Measurements from ENCODE around the gene ZFYVE28. TPM values are rescaled to one million over a fixed set of nuclear protein-coding genes. Genes with fewer than 3 reads are reported as not detected.

ZFYVE28 gene
- total and polyA plus RNA-seq, 2 of the 8 experiments (the other 6 are each of a cell fraction or from before 2014, with no cell fraction given), result 1.7 to 4.9 TPM

DNA sequence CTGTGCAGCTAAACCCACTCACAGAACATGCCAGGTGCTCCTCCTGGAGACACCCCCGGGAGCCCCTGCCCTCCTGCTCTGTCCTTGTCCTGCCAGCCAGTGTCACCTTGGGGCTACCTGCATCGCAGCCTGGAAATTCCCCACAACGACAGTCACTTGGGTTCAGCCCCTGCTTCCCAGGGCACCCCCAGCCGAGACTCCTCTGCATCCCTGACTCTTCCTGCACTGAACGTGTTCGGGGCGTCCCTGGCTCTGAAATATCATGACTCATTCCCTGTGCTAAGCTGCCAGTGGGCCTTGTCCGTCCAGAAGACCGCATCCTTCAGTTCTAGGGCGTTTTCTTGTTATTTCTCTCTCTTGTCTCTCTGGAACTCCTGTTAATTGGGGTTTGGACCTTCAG lies 6.1 kb upstream of the ZFYVE28 start:
- no peak overlapping the region for H2AFZ ChIP-seq (ENCODE audit: low read length)

More for the DNA sequence above, 6.1 kb upstream of the ZFYVE28 start:
- CTCF ChIA-PET (ENCODE audit: partially characterized antibody), result interaction anchor here (1.0 to 2.1 kb wide), 4 partner anchors 10 to 40 kb away, joined by 3 to 5 read pairs (median 3); no protein-coding TSS in a partner anchor
- H3K9ac ChIP-seq (replicated peaks in 1 of 4; ENCODE audit: extremely low read depth in 1 of 4, low read depth in 3 of 4, low read length in 3 of 4), result no peak overlapping the region
- H3K4me3 ChIP-seq (ENCODE audit: extremely low read depth in 1 of 4, insufficient read depth in 2 of 4, low read depth in 3 of 4, low read length in 4 of 4), result no peak overlapping the region
- no peak for FAIRE-seq
- POLR2A ChIA-PET (ENCODE audit: partially characterized antibody), result no interaction called here
- WGBS, 2 experiments (ENCODE audit: extremely low coverage in 1 of 2, insufficient coverage in 1 of 2, insufficient read length in 1 of 2, insufficient replicate concordance in 2 of 2, low coverage in 1 of 2, low lambda C conversion rate in 2 of 2, missing lambda C conversion rate in 1 of 2), result 79% methylated on average over 10 of the region's 10 CpGs; no CpG with 5 or more reads in 1 of the 2 experiments
- H3K4me1 ChIP-seq (replicated peaks in 1 of 4; ENCODE audit: control insufficient read depth in 3 of 4, insufficient read depth in 4 of 4, low read length in 3 of 4), result peaks cover 0 to 12% (median 4%) of the 10 kb centered on the region in 4 experiments; a peak in 5 of 7 replicates
- no peak overlapping the region for H3K27ac ChIP-seq (ENCODE audit: low read depth, low read length)
- DNase-seq (ENCODE audit: low read depth in 1 of 2, low spot score in 2 of 2), result no peak
- H2AK5ac ChIP-seq (ENCODE audit: low read depth, low read length), result peak overlapping the region; percentile 24; the same call in 1 of the 2 replicates
- H3K79me2 ChIP-seq (ENCODE audit: control insufficient read depth in 1 of 2, insufficient read depth in 2 of 2, low read length in 2 of 2), result no peaks in the 10 kb centered on the region
- H3K56ac ChIP-seq (replicated peaks; ENCODE audit: insufficient read length, low read depth, low read length), result no peak overlapping the region
- H3K14ac ChIP-seq (ENCODE audit: insufficient read length), result no peak overlapping the region
- H4K20me1 ChIP-seq (replicated peaks in 1 of 2; ENCODE audit: control insufficient read depth in 1 of 2, insufficient read depth in 2 of 2, low read length in 2 of 2), result no peaks in the 10 kb centered on the region
- no peaks in the 10 kb centered on the region for H3K79me1 ChIP-seq (ENCODE audit: low read depth, low read length)
- no peak overlapping the region for H2BK12ac ChIP-seq (ENCODE audit: low read depth, low read length)
- TF ChIP-seq E2F6 (IDR thresholded peaks at IDR 0.05), result no peak
- TF ChIP-seq SP4 (IDR thresholded peaks at IDR 0.05; ENCODE audit: low read length), result no peak
- no peak for TF ChIP-seq YY1 (IDR thresholded peaks at IDR 0.05; ENCODE audit: low read depth, low read length)
- TF ChIP-seq CTBP2 (IDR thresholded peaks at IDR 0.05; ENCODE audit: borderline replicate concordance, insufficient read depth, insufficient read length, low read length), result no peak
- TF ChIP-seq SUZ12 (IDR thresholded peaks at IDR 0.05; ENCODE audit: low read length), result no peak
- TF ChIP-seq CBX8 (IDR thresholded peaks at IDR 0.05; ENCODE audit: borderline replicate concordance, low read depth, low read length), result no peak
- no peak for TF ChIP-seq RBBP5 (IDR thresholded peaks at IDR 0.05; ENCODE audit: borderline replicate concordance, low read depth, low read length)
- no peak for TF ChIP-seq RAD21 (IDR thresholded peaks at IDR 0.05 in 1 of 2, conservative IDR thresholded peaks at IDR 0.05 in 1 of 2; ENCODE audit: low read depth in 2 of 2, low read length in 2 of 2)
- no peak for TF ChIP-seq ASH2L (IDR thresholded peaks at IDR 0.05; ENCODE audit: low read length)
- TF ChIP-seq TAF7 (optimal IDR thresholded peaks at IDR 0.05; ENCODE audit: borderline replicate concordance, low read depth, low read length), result no peak
- no peak for TF ChIP-seq SIN3A (conservative IDR thresholded peaks at IDR 0.05 in 1 of 2, IDR thresholded peaks at IDR 0.05 in 1 of 2; ENCODE audit: low read depth in 1 of 2, low read length in 2 of 2)
- no peak overlapping the region for H3K4me2 ChIP-seq (ENCODE audit: insufficient read depth in 1 of 2, low read depth in 2 of 2, low read length in 2 of 2)
- no peaks in the 10 kb centered on the region for H3K9me3 ChIP-seq (ENCODE audit: insufficient read depth in 2 of 2, low read depth in 1 of 2, low read length in 1 of 2)
- no peak overlapping the region for H3K4ac ChIP-seq (replicated peaks; ENCODE audit: insufficient read length, low read depth, low read length)
- H4K5ac ChIP-seq (ENCODE audit: insufficient read length, low read depth, low read length), result no peak overlapping the region
- no peaks in the 10 kb centered on the region for H3K23me2 ChIP-seq (ENCODE audit: low read depth, low read length)
- no peak overlapping the region for H2BK5ac ChIP-seq (ENCODE audit: low read depth, low read length)
- H3K18ac ChIP-seq (ENCODE audit: extremely low read depth, low read length), result no peak overlapping the region
- H3K27me3 ChIP-seq (replicated peaks in 1 of 4; ENCODE audit: control insufficient read depth in 3 of 4, extremely low read depth in 1 of 4, insufficient read depth in 3 of 4, low read length in 3 of 4), result peaks cover 9 to 16% (median 15%) of the 10 kb centered on the region in 4 experiments
- peak overlapping the region; percentile 27 for H4K91ac ChIP-seq (replicated peaks; ENCODE audit: insufficient read length, low read length)
- H2BK20ac ChIP-seq (ENCODE audit: low read length), result no peak overlapping the region
- H2BK120ac ChIP-seq (replicated peaks; ENCODE audit: low read depth, low read length), result no peak overlapping the region
- H3K36me3 ChIP-seq (ENCODE audit: control insufficient read depth in 2 of 4, insufficient read depth in 4 of 4, low read length in 3 of 4), result no peaks in the 10 kb centered on the region
- H2BK15ac ChIP-seq (ENCODE audit: low read length), result no peak overlapping the region
- no peak overlapping the region for H4K8ac ChIP-seq (ENCODE audit: extremely low read depth, insufficient read depth, low read length)
- no peak overlapping the region for H3K23ac ChIP-seq (ENCODE audit: insufficient read length)

Data from H1 (cell line).